K562 (cell line): ENCODE measurements around the gene ZRANB1. TPM values are rescaled to one million over a fixed set of nuclear protein-coding genes. Genes with fewer than 3 reads are reported as not detected.

Source experiments
- FOXA1 ChIP-seq: fragments of 450-650 bp; IDR thresholded peaks from 2 replicates; pipeline ENCODE4 v1.6.1; 2016; ENCODE audit warnings: mild to moderate bottlenecking, borderline replicate concordance
- GATAD2B ChIP-seq: fragments of 450-650 bp; IDR thresholded peaks from 2 replicates; pipeline ENCODE4 v1.6.1; 2017; ENCODE audit warnings: mild to moderate bottlenecking, borderline replicate concordance
- HINFP ChIP-seq: fragments of 450-650 bp; conservative IDR thresholded peaks from 2 replicates; pipeline ENCODE4 v1.6.1; 2016; ENCODE audit warnings: missing genetic modification characterization, low read depth, mild to moderate bottlenecking, control low read depth, missing compliant biosample characterization
- HNRNPK ChIP-seq: fragments of 200-400 bp; formaldehyde crosslinking; IDR thresholded peaks from one replicate; pipeline ENCODE4 v1.6.1; 2018; ENCODE audit warnings: mild to moderate bottlenecking, low read depth, low read length; ENCODE audit not compliant: poor library complexity, severe bottlenecking
- IFI16 ChIP-seq: fragments of 250-450 bp; sonication (Bioruptor Pico); IDR thresholded peaks from 2 replicates; pipeline ENCODE4 v2.1.2; 2022; ENCODE audit warnings: mild to moderate bottlenecking, inconsistent platforms
- NELFE ChIP-seq: IDR thresholded peaks from 2 replicates; pipeline ENCODE4 v1.6.1; 2011; ENCODE audit warnings: mild to moderate bottlenecking; ENCODE audit not compliant: insufficient read depth, insufficient read length
- NFE2L1 ChIP-seq: fragments of 450-650 bp; IDR thresholded peaks from 2 replicates; pipeline ENCODE4 v1.6.1; 2016; ENCODE audit warnings: missing genetic modification characterization, low read depth, mild to moderate bottlenecking, missing compliant biosample characterization, moderate library complexity, borderline replicate concordance
- NR2F6 ChIP-seq: fragments of 450-650 bp; formaldehyde crosslinking; IDR thresholded peaks from 2 replicates; pipeline ENCODE4 v1.4.0; 2020; ENCODE audit warnings: mild to moderate bottlenecking
- WHSC1 ChIP-seq: IDR thresholded peaks from one replicate; pipeline ENCODE4 v1.6.1; 2012; ENCODE audit warnings: low read length, control low read depth, inconsistent platforms
- polyA plus RNA-seq, 8 experiments: library from polyadenylated mRNA; depleted of rRNA in 4 of 8; stranded (reverse) in 5 of 8; unstranded in 3 of 8; fragments of >200 nt; fragmentation: Nextera tagmentation in 2 of 8; fragmentation: Illumina TruSeq in 1 of 8; extraction: Ambion mirVana in 2 of 8; extraction: Trizol in 1 of 8; gene quantifications; 2 replicates each; pipeline versions ENCODE4 v1.2.1 to v1.2.3, GENCODE V29; 2011 to 2014; ENCODE audit warnings: inconsistent platforms in 1 of 8, missing spikeins in 1 of 8
- total RNA-seq, 7 experiments: library from RNA; depleted of rRNA in 6 of 7; stranded (reverse); fragments of >200 nt in 6 of 7; fragmentation: Illumina TruSeq in 2 of 7; extraction: Trizol in 2 of 7; gene quantifications; 2 replicates each; pipeline versions ENCODE4 v1.2.1 to v1.2.3, GENCODE V29; 2011 to 2021; ENCODE audit warnings: low replicate concordance in 1 of 7
- TF ChIP-seq, protein P1 (sequence below): fragments of 450-650 bp; conservative IDR thresholded peaks from 2 replicates; pipeline ENCODE4 v1.6.1; 2016; ENCODE audit warnings: missing genetic modification characterization, low read depth, mild to moderate bottlenecking, missing compliant biosample characterization, moderate library complexity

The ZRANB1 gene
- total and polyA plus RNA-seq, 9 of the 15 experiments (the other 6 are each of a cell fraction or from before 2014, with no cell fraction given) = 0.07 to 1.1 (median 0.64) TPM

GRCh38 chr10:124939290-124939689 lies 2.6 kb upstream of the ZRANB1 start (continued):
- no peak for TF ChIP-seq IFI16 (CRISPR knock-in tag)
- no peak for TF ChIP-seq FOXA1
- TF ChIP-seq NFE2L1 = no peak
- TF ChIP-seq GATAD2B = no peak
- TF ChIP-seq WHSC1 = no peak
- TF ChIP-seq, protein P1, sequence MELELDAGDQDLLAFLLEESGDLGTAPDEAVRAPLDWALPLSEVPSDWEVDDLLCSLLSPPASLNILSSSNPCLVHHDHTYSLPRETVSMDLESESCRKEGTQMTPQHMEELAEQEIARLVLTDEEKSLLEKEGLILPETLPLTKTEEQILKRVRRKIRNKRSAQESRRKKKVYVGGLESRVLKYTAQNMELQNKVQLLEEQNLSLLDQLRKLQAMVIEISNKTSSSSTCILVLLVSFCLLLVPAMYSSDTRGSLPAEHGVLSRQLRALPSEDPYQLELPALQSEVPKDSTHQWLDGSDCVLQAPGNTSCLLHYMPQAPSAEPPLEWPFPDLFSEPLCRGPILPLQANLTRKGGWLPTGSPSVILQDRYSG = no peak
- TF ChIP-seq HNRNPK = no peak
- TF ChIP-seq HINFP (tag) = no peak
- TF ChIP-seq NELFE = no peak
- TF ChIP-seq NR2F6 (CRISPR knock-in tag) = no peak
